Stimulated activated naive CD4-positive, alpha-beta T cell treated with Interleukin-2 at 50 U/mL for 16 hours (primary cell): ENCODE data around the gene ATF6.
"Not testable (repeated sequence)": the region's sequence is repeated elsewhere in the genome, so short reads cannot be mapped to it uniquely, and the experiment has no call there.

Experiments used
- DNase-seq: peaks from one replicate; lab custom pipeline; 2025; lab: John Stamatoyannopoulos, UW

The ATF6 gene

DNA sequence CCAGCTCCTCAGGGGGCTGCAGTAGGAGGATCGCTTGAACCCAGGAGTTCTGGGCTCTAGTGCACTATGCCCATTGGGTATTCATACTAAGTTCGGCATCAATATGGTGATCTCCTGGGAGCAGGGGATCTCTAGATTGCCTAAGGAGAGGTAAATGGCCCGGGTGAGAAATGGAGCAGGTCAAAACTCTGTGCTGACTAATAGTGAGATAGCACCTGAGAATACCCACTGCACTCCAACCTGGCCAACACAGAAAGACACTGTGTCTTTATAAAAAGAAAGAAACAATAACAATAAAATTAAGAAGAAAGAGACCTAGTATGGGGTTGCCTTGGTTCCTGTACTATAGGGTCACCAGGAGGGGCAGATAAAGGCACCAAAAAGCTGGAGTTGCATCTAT lies 30.3 kb upstream of the ATF6 start:
- DNase-seq: no peak

DNA sequence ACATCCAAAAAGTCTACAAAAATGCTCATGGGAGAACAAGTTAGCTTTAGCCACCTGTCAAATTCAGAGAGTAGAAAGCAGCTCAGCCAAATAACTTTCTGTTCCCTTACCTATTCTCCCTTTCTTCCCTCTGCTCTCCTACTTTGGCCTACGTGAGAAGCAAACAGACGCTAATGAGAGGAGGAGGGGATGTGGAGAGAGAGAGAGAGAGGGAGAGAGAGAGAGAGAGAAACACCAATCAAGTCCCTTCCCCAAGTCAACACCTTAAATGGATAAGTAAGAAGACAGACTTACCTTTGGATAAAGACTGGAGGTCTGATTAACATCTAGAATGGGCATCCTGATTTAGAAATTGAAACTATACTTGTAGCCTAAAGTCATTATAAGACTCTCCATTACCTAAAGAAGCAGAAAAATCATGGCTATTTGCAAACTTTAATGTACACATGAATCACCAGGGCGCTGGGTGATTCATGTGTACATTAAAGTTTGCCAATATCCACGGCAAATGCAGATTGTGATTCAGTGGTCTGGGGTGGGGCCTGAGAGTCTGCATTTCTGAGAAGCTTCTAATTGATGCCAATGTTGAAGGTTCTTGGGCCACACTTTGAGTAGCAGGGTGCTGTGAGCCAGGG lies 29.7 kb upstream of the ATF6 start:
- no peak for DNase-seq

DNA sequence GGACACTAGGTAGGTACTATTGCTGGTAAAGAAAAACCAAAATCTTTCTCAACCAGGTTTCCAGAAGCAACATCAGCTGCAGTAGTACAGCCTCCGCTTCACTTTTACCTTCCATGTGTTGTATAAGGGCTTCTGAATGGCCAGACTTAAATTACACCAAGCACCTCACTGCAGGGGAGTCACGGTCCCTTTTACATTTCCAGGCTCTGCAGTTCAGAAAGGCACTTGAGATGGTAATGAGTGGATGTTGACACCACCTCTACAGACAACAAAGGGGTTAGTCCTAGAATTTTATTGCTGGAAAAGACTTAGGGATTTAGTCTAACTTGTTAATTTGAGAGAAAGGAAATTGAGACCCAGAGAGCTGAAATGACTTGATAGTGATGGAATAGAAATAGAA lies 28.5 kb upstream of the ATF6 start:
- no peak for DNase-seq

DNA sequence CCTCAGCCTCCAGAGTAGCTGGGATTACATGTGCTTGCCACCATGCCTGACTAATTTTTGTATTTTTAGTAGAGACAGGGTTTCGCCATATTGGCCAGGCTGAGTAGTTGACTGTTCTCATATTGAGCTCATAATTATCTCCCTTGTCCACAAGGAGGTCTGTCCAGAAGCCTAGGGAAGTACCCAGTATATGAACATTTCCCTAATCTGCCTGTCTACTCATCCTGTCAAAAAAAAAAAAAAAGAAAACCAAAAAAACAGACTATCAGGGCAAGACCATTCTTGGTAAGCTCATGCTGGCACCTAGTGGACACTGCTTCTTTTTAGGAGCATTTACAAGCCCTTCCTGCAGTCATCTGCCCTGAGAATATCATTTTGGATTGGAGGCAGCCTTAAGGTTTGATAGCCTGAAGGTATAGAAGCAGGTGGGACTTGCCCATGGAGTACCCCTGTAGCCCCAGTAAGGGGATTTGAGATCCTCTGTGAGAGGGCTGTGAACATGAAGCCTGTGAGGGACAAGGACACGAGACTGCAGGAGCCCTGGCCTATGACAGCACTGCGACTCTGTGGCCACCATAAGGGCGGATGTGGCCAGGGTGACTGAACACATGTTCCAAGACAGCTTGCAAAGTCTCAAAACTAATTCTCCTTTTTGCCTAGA lies 27.4 kb upstream of the ATF6 start:
- DNase-seq: peak; percentile 38

DNA sequence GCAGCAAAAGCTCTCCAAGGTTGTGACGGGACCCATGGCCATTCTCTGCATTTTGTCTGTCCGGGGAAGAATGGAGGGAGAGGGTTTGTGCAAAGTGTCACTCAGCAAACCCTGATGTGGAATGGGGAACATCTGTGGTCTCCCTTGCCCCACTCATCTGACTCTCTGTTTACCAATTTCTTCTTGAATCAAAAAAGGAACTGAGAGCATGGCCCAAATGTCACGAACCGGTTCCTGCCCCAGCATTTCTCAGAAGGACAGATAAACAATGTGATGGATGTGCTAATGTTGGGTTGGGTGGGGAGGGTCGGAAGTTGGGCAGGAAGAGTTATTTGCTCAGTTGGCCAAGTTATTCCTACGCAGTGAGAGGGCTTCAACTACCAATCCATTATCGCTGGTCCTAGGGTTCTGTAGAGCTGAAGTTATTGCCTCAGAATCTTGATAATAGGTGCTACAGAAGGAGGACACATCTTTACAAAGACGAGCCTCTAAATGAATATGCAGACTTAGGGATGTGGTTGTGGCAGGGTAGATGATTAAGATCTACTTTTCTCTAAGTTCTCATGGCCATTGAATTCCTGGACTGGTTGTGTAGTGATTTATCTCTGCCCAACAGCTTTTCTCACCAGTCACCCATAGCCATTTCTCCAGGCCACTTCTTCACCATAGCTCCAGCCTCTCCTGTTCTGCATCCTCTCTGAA lies 26.1 kb upstream of the ATF6 start:
- DNase-seq: no peak

DNA sequence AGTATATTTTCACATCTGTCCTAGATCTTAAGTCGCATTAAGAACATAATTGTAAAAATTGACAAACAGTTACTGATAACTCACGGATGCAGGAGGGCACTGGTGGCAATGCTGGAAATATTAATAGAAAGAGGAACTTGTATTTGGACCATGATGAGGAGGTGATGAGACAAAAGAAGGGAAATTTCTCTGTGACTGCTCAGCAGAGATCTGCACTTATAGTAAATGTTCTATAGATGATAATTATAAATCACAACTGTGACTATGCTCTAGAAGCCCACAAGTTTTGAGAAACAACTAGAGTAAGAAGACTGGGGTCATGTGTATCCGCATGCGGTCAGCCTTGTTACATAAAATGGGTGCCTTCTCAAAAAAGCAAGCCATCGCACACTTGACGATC lies 25.2 kb upstream of the ATF6 start:
- DNase-seq: no peak

DNA sequence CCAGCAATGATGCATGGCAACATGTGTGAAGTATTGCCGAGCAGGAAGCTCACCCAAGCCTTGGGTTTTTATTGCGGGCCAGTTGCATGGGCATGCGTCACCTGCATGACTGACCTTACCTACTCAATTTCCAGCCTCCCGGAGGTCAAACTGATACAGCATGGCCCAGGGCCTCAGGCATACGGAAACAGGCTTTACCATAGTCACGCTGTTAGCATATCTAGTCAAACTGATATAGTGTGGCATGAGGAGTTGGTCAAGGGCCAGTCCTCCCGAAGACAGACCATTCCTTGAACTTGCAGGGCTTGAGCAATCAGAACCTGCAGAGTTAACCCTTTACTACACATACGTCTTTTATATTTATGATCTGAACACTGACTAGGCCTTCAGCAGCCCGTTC lies 22.9 kb upstream of the ATF6 start:
- no peak for DNase-seq

DNA sequence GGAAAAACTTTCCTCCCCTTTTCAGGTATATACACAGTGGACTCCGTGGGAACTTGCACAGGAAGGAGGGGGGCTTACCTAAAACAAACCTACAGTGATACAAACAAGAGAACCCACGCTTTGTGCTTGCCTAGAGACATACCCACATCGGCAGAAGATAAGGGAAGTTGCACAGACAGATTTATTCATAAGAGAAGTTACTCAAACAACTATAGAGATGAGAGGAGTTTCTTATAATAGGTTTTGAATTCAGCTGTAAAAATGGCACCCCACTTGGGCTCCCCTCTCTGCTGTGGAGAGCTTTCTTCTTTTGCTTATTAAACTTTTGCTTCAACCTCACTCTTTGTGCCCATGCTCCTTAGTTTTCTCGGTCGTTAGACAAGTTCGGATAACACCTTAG lies 18.3 kb upstream of the ATF6 start:
- DNase-seq: no peak

DNA sequence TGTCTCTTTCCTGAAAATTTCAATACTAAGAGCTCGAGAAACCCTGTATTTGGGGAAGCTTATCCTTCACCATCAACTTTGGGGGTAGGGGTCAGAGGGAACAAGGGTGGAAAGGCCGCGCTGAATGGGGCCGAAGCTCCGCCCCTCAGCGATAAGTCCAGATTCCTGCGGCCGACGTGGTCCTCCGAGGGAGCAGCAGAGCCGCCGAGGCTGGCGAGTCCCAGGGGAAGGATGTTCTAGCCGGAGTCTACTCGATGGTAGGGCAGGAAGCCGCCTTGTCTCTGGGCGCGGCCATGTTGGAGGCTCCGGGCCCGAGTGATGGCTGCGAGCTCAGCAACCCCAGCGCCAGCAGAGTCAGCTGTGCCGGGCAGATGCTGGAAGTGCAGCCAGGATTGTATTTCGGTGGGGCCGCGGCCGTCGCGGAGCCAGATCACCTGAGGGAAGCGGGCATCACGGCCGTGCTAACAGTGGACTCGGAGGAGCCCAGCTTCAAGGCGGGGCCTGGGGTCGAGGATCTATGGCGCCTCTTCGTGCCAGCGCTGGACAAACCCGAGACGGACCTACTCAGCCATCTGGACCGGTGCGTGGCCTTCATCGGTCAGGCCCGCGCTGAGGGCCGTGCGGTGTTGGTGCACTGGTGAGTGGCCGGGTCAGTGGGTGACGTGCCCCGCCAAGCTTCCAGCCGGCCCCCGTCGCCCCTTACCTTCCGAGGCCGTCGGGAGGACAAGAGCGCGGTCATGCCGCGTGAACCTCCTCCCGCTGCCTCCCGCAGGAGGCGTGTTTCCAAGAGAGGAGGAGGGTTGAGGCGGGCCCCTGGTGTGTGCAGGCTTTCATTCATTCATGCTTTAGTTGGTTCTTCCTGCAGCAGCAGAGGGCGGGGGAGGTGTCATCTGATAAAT lies 16.4 kb upstream of the ATF6 start, which contains the start of gene DUSP12:
Gene DUSP12 (plus strand): TSS at position 278 of the 899 bp plus-strand sequence. CDS start 16 bp downstream, at position 294.
- DNase-seq: peak; percentile 89

DNA sequence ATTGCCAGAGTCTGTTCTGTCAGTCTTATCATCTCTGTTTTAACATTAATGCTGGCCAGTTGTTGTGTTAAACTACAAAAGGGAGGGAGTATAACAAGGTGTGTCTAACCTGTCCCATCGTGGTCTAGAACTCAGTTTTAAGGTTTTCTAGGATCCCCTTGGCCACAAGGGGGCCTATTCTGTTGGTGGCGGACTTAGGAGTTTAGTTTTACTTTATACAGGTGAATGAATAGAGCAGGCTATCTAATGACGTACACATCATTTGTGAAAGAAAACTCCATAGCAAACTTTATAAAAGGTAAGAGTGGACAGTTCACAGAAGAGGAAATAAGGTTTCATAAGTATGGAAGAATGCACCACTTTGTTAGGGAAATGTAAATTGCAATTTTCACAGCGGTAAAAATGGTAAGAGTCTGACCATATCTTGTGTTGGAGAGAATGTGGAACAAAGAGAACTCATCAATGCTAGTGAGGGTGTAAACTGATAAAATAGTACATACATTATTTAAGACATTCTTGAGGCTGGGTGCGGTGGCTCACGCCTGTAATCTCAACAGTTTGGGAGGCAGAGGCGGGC lies 2.5 kb upstream of the ATF6 start:
- peak; percentile 41 for DNase-seq

DNA sequence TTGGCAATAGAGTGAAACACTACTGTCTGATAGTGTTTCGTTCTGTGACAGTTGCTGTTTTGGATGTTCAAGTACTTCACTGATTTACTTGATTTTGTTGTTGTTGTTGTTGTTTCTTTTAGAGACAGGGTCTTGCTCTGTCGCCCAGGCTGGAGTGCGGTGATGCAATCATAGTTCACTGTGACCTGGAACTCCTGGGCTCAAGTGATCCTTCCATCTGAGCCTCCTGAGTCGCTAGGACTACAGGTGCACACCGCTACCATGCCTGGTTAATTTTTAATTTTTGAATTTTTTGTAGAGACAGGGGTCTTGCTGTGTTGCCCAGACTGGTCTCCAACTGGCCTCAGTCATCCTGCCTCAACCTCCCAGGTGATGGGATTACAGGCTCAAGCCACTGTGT lies 2.3 kb downstream of the ATF6 start:
- DNase-seq: no peak

DNA sequence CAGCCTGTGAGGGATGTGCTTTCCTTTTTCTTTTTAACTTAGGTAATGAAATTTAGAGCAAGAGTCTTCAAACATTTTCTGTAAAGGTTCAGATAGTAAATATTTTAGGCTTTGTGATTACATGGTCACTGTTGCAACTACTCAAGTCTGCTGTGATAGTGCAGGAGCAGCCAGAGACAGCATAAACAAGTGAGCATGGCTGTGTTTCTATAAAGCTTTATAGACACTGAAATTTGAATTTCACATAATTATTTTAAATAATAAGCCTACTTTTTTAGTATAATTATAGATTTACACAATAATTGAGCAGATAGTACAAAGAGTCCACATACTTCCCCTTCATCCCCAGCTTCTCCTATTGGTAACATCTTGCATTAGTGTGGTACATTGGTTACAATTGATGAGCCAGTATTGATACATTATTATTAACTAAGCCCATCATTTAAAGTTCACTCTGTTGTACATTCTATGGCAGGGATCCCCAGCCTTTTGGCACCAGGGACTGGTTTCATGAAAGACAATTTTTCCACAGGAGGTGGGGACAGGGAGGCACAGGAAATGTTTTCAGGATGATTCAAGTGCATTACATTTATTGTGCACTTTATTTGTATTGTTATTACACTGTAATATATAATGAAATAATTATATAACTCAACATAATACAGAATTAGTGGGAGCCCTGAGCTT lies 3.0 kb downstream of the ATF6 start:
- no peak for DNase-seq

DNA sequence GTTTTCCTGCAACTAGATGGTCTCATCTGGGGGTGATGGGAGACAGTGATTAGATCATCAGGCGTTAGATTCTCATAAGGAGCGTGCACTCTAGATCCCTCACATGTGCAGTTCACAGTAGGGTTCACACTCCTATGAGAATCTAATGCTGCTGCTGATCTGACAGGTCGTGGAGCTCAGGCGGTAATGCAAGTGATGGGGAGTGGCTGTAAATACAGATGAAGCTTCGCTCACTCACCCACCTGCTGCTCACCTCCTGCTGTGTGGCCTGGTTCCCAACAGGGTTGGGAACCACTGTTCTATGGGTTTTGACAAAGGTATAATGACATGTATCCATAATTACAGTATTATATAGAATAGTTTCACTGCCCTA lies 3.5 kb downstream of the ATF6 start:
- not testable (repeated sequence) for DNase-seq

DNA sequence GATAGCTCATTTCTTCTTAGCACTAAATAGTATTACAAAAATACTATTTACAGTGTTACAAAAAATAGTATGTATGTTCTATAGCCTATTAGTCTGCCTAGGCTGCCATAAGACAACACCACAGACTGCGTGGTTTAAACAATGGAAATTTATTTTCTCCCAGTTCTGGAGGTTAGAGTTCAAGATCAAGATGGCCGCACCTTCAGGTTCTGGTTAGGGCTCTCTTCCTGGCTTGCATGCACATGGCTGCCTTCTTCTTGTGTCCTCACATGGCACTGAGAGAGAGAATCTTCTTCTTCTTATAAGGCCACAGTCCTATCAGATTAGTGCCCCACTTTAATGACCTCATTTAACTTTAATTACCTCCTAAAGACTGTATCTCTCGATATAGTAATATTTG lies 4.1 kb downstream of the ATF6 start:
- DNase-seq: no peak

DNA sequence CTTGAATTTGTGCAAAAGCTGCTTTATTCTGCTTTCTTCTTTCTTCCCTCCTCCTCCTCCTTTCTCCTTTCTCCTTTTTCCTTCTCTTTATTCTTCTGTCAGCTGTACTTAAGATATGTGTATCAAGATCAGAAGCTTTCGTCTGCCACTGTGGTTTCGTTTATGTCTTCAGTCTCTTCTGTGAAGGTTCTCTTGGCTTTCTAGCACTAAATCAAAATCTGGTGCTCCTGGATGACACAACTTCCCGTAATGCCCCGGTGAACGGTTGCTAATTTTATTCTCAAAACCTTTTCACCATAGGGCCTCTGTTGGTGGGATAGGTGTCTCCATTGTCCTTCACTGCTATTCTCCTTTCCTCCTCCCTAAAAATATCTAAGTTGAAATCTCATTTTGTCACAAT lies 5.0 kb downstream of the ATF6 start:
- DNase-seq: no peak

DNA sequence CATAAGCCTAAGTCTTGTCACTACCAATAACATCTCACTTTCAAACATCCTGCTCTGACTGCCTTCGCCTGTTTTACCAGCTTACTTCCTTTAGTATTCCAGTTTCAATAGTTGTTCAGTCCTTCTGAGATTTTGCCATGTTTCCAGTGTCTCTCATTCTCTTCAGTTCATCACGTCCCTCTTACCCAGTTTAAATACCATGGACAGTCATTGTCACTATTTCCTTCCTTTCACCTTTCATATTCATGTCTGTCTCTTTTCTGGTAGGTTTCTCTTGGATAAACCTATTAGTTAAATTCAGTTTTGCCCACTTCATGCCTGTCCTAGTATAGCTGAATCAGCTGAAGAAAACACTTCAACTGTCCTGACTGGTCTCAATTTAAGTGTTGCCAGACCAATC lies 5.9 kb downstream of the ATF6 start:
- no peak for DNase-seq

DNA sequence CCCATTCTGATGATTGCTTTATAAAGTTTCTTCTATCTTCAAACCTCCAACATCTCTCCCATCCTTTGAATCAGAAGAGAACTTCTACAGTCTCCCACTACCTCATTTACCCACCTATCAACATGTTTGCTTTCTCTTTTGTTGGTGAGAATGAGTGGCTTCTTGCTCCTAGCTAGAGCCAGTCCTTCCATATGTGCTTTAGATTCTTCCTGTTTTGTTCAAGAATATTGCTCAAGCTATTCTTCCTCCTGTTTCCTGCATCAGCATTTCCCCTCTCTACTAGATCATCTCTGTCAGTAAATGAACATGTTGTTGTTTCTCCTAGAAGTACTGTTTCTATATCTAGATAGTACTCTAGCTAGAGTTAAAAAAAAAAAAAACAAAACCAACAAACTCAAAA lies 6.3 kb downstream of the ATF6 start:
- no peak for DNase-seq

DNA sequence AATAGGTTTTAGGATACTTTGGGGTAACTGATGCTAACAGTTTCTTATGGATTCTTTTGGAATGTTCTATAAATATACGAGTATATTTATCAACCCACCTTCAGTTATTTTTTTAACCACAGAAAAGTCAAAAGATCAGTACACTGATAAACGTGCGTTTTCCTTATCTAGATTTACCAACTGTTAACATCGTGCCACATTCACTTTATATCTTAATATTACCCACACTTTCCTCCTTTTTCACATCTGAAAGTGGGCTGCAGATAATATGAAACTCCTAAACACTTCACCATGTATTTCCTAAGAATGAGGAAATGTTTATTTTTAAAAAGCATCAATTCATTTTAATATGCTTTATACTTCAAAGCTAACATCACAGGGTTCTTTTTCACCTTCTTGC lies 7.7 kb downstream of the ATF6 start:
- no peak for DNase-seq

DNA sequence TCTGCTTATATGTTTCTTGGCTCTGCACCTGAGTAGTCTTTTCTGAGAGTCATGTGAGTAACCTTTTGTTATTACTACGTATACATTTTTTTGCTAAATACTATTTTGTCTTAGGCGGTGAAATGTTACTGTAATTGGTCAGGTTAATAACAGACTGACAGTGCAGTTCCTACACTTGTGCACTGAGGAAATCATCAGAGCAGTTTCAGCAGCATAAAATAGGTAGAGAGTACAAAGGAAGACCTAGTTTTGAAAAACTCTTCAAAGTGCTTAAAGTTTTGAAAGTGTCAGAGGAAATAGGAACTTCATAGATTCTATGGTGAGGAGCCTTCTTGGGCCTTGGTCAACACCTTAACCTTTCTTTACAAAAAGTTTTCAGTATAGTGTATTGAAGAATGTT lies 11.1 kb downstream of the ATF6 start:
- DNase-seq: no peak

DNA sequence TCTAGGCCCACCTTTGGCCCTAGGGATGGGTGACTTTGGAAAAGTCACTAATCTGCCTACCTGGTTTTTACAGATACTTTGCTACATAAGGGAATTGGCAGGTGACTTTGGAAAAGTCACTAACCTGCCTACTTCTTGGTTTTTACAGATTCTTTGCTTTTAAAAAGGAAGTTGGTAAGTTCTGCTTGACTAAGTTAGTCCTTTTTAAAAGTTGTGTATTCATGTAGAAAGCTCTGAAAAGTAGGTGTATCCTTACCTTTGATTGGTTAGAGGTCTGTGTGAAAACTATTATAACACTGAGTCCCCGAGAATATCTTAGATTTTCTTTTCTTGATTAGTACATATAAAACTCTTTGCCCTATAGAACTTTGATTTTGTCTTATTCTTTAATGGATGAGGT lies 12.4 kb downstream of the ATF6 start:
- no peak for DNase-seq

DNA sequence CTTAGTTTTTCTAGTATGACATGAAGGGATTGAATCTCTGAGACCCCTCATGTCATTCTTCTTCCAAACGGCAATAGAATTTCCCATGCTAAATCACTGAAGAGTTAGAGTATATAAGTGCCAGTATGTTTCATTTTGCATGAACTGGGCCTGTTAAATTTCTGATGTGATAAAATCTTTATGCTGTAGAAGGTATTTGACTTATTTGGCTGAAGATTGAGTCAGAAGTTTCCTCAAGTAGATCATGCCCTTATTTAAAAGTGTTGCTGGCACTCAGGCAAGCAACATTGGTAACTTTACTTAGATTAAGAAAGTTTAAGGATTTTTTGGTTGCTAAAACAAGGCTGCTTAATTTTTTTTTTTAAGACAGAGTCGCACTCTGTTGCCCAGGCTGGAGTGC lies 13.3 kb downstream of the ATF6 start:
- DNase-seq: no peak

DNA sequence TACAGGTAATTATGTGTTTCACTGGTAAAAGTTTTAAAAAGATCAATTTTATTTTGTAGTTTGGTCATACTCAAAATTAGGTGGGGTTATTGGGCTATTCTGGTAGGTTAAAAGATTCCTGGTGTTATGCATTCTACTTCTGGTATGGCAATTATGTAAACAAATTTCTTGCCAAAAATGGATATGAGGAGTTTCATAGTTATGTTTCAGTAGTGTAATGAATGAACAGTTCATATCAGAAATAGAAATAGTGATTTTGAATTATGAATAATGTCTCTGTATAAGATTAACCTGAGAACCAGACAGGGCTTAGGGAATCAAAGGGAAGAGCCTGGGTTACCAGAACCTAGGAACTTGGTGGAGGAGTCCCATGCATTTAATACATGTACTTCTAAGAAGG lies 15.9 kb downstream of the ATF6 start:
- DNase-seq: no peak
